HG02852 (cell line): ENCODE data around the gene ENOX1.

ENCODE experiments used
- ATAC-seq: cut with Tn5 transposase; IDR thresholded peaks from one replicate; pipeline ENCODE4 v1.9.1; 2021; ENCODE audit warnings: mild to moderate bottlenecking, moderate library complexity; ENCODE audit not compliant: unreplicated experiment

The ENOX1 gene

DNA sequence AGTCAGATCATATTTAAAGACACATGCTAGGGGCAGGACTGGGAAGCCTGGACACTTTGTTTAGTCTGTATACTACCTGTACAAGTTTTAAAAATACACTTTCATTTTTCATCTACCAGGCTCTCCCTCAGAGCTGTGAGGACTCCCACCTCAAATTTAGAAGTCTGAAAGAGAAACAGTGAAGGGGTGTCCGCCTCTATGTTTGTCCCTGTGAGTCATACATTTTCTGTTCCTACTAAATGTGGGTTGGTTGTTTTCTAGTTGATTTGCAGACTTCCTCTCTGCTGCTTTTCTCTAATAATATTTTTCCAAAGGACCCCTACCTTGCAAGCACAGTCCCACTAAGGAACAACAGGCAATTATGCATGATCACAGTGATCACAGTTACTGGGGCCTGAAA is 110.5 kb downstream of the ENOX1 start:
- peak; percentile 99 for ATAC-seq

DNA sequence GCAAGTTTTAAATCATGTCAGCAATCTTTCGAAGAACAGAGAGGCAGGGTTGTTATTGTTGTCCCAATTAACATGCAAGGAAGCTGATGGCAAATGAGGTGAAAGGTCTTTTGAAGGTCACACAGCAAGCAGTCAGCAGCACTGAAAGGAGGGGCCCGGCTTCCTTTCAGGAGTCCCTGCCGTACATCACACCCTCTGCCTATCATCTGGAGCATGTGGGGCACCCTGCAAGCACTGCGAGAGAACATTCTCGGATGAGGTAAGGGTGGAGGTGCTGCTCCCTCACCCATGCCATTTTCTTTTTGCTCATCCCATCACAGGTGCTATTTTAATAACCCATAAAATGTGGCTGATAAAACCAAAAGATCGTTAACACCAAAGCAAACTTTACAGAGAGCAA is 111.2 kb downstream of the ENOX1 start:
- no peak for ATAC-seq

DNA sequence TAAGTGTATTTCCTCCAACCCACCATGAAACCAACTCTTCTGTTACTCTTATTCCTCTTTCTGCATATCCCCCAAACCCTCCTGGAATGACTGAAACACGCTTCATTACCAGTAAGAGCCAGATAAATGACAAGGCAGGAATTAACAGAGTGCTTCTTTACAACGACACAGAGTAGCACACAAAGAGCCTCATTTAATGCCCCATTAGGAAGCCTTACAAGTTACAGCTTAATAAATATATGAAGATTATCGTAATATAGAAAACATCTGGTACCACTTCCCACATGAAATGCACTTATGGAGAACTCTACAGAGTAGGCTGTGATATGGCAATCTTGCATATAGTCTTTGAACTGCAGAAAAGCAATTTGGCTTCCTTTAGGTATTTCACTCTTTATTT is 116.8 kb downstream of the ENOX1 start:
- ATAC-seq = no peak

DNA sequence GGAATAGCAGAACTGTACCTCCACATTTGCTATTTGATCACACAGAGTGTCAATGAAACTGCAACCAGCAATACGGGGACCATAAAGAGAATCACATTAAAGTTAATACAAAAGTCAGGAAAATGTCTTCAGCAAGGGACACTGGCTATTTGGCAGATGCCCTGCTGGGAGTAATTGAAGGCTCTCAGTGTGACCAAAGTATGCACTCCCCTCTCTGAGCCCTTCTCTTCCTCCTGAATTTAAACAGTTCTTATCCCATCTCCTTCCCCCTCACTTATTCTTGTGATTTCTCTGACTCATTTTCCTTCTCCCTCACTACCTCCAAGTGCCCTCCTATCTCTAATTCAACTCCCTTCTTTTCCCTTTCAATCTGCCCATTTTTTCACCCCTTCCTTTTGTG is 117.7 kb downstream of the ENOX1 start:
- no peak for ATAC-seq

DNA sequence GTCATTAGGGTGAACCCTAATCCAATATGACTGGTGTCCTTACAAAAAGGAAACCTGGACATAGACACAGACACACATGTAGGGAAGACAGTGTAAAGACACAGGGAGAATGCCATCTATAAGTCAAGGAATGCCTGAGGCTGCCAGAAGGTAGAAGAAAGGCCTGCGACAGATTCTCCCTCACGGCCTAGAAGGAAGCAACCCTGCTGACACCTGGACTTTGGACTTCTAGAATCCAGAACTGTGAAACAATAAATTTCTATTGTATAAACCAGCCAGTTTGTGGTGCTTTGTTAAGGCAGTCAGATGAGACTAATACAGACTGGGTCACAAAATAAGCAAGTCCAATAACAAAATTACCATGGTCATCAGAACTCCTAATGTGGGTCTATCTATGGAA is 120.4 kb downstream of the ENOX1 start:
- no peak for ATAC-seq

DNA sequence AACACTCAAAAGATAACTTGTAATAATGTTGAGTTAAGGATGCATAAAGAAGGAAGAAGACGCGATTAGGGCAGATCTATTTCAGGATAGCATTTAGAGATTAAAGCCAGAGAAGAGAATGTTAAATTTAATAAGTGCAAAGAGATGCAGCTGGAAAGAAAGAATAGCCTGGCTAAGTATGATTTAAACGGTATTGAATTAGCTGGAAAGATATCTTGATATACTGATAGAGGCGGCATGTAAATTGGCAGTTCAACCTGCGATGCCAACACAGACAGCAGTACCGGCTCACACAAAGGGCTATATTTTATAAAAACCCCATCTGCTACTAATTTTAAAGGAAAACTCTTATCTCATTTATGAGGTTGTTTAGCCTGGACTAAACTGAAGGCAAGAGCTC is 121.4 kb downstream of the ENOX1 start:
- no peak for ATAC-seq

DNA sequence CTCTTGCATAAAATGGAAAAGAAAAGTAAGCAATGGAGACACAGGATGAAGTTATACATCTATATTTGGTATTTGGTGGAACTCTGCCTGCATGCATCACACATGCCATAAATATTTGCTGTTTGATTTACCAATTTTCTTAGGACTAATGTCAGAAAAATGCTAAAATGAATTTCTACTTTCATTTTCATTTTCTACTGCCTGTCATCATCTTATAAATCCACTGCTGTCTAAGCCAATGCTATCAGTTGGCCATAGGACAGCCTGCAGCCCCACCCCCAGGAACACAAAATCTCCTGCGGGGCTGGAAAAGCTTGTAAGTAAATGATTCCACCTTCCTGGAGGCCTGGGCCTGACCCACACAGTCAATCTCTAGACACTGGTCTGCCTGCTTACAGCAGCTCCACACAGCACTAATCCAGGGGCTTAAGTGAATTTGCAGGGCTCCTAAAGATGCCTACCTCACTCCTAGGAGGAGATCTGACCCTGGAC is 122.0 kb downstream of the ENOX1 start:
- ATAC-seq = no peak

DNA sequence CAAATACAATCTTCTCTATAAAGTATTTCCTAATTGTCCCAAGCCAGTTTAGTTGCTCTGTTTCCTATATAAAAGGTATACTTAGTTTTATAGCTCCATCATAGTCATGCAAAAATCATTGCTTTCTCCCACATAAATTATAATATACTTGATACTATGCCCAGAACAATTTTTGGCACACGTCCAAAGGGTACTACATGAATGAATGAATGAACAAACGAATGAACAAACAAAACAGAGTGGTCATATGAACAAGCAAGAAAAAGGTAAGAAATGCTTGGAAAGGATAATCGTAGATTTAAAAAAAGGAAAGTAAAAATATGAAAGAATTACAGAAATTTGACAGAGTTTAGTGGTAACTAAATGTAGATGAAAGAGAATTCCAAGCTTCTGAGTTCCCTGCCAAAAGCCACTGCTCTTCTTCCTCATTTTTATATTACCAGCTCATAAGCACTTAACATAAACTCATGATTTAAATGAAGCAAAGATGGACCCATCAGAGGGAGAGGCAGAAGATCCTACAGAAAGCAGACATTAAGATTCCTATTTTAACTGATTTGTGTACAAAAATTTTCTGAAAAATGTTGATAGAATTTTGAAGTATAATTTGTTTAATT is 123.2 kb downstream of the ENOX1 start:
- ATAC-seq = no peak

DNA sequence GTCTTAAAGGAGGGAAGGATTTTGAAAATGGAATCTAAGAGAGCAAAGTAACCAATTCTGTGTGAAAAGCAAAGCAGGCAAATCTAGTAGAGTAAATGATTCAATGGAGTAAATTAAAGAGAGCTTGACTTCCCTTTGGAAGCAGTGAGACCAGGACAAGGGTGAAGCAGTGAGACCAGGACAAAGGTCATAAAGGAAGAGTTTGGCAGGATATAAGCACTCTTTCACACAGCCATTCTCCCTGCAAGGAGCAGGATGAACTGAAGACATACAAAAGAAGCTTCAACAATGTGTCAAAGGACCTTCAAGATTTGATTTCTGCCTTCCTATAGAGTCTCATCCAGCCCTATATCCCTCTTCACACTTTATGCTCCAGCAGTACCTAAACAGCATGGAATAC is 123.8 kb downstream of the ENOX1 start:
- ATAC-seq = no peak

DNA sequence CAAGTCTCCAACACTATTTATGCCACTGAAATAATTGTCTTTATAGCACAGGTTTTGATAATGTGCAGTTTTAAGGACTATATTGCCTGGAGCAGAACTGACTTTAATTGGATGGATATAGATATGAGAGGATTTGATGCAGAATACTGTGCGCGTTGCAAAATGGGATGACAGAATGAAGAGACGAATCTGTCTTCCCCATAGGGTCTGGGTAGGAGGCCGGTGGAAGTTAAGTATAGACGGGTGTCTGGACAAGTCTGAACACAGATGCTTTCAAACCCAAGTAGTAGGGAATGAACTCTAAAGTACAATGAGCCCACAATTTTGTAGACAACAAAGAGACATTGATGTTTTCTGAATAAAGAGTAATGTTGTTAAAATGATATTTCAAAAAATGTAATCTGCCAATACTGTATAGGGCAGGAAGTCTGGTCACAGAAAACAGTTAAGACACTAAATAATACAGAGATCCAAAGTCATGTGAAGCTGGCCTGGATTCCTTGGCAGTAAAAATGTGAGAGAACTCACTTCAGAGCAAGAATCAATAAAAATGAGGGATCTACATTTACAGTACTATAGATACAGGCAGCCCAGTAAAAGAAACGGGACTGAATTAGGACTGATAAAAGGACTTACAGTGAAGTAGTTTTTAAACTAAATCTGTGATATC is 125.5 kb downstream of the ENOX1 start:
- no peak for ATAC-seq

DNA sequence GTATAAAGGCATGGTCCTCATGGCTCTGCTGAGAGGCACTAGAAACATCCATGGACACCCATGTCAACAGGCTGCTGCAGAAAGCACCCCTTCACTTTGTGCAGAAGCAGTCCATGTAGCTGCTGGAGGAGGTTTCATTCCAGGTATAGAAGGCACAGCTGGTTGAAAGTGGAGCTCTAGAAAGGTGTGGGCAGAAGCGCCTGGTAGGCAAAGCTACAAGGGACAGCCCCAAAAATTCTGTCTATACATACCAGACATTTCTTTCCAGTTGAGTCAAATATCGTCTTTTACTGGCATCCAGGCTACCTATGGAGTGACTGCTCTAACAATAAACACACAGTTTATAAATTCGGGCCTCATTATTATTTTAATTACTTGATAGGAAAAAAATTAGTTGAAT is 129.3 kb downstream of the ENOX1 start:
- ATAC-seq = no peak

DNA sequence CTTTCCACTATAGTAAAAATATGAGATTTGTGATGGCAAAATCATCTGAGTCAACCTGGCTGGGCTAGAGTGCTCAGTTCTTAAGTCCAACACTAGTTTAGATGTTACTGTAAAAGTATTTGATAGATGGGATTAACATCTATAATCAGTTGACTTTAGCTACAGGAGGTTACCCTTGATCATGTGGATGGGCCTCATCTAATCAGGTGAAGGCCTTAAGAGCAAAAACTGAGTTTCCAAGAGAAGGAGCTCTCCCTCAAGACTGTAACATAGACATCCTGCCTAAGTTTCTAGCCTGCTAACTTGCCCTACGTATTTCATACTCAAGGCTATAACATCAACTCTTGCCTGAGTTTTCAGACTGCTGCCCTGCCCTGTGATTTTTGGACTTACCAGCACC is 132.8 kb downstream of the ENOX1 start:
- no peak for ATAC-seq

DNA sequence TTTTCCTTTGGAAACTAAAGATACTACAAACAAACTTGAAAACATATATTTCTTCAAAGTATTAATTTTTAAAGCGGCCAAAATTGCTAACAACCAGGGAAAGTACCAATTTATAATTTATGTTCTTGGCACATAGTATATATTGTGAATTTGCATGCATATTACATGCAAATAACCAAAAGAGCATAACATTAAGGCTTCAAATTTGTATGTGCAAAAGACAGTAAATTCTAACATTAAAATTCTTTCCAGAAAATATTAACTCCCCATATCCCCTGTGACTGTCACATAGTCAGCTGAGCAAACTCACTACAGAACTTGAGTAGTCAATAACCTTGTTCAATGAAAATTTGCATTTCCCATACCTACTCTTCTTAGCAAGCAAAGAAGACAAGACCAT is 133.4 kb downstream of the ENOX1 start:
- no peak for ATAC-seq

DNA sequence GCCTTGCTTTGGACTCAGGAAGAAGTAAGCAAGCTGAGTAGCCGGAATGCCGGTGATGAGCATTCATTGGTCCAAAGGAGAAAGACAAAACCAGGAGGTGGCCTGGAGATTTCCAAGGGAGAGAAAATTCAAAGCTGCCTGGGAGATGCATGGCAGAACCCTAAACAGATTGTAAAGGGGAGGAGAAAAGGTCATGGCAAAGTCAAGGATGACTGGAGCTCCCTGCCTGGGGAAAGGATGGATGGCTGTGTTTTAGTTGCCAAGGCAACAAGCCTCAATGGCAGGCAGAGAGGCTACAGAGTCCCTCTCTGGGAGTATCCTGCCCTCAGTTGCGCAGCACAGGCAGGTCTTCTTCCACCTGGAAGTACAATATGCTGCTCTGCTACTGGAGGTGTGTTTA is 134.0 kb downstream of the ENOX1 start:
- ATAC-seq = no peak

DNA sequence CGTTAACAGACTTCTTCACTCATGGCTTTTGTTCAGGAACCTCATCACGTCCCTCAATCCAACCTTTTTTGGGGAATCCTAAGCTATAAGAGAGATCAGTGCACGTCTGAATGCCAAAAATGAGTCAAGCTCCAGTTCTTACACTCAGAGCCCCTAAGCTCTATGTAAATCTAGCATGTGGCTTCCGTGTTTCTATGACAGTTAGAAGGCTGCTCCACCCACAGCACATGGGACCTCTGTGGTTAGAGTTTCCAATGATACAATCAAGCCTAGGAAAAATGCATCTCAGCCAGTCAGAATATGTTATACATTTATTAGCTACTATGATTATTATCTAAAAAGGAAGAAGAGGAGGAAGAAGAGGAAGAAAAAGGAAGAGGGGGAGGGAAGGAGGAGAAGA is 135.9 kb downstream of the ENOX1 start:
- no peak for ATAC-seq

DNA sequence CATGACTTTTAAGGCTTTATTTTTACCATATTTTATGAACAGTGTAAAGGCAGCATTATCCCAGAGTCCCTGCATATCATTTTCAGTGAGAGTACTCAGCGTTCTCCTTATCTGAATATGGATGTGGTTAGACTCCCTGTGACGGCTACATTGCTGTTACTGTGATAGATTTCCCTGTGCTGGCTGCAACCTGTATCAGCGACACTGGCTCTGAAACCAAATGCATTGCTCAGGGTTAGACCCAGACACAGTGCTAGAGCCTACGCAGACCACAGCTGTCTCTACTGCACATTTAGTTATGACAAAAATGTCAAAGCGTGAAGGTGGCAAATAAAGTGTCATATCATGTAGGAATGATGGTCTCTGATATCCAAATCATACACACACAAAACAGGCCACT is 138.0 kb downstream of the ENOX1 start:
- ATAC-seq = no peak

DNA sequence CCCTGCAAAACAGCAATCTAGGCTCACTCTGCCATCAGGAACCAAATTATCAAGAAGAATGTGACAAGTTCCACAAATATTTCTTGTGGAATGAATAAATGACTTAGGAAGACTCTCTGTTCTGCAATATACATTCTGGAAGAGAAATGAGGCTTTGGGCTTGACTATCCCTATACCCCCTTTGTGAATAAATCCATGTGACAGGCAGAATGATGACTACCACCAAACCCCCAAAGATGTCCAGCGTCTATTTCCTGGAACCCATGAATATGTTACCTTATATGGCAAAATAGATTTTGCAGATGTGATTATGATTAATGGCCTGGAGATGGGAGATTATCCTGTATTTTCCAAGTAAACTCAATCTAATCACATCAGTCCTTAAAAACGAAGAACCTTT is 139.3 kb downstream of the ENOX1 start:
- ATAC-seq = no peak

DNA sequence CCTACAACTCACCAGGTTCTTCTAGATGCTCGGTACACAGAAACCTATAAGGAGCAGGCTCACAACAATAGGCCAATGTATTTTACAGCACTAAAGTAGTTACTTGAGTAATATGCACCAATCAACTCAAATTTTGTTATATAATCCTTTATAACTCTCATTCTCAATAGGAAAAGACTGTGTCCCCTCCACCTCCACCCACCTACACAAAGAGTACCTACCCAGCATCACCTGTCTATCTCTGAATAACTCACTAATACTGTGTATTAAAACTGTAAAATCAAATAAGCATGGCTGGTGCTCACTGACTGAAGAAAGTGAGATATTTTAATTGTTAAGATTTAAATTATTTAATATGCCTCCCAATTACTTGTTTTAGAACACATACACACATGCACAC is 146.3 kb downstream of the ENOX1 start:
- no peak for ATAC-seq

DNA sequence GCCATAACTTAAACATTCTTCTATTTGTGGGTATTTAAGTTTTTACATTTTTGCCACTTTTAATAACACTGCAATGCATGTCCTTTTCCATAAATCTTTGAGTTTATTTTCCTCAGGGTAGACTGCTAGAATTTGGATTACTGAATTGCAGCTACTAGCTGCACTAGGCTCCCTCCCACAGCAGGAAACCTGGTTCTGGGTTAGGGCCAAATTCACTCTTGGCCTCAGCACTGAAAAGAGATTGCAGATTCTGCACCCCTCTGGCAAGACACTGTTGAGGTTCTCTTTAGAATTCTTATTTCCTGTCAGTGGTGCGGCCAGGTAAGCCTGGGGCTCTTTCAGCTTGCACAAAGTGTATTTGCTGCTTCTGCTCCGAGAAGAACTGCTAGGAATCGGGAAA is 155.7 kb downstream of the ENOX1 start:
- no peak for ATAC-seq

DNA sequence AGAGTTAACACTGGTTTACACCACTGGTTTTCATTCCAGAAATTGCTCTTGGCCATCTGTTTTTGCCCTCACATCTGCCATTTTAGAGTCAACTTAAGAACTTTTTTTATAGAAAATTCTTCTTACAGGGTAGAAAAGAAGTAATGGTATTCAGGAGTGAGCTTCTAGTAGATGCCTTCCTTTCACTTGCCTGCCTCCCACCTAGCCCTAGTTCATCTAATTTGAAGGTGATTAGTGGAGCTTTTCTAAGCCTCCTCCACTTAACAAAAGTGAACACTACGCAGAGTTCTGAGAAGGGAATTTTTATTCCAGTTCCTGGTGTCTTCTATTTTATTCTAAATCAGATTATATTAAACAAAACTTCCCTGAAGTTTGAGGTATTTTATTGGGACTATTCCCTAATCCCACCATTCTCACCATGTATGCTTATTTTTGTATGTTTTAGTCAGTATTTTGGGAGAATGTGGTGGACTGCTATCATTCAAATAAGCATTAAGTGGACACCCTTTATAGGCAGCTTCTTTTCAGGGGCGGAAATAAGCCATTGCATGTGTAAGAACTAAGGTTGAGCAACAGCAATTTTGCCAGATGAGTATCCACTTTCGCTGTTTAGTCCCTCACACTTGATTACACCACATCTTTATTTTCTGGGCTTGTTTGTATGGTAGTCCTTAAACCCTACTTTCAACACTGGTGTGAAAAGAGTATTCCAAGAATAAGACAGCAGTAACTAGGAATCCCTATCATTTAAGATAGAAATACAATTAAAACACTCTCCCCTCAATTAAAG is 156.9 kb downstream of the ENOX1 start:
- no peak for ATAC-seq

DNA sequence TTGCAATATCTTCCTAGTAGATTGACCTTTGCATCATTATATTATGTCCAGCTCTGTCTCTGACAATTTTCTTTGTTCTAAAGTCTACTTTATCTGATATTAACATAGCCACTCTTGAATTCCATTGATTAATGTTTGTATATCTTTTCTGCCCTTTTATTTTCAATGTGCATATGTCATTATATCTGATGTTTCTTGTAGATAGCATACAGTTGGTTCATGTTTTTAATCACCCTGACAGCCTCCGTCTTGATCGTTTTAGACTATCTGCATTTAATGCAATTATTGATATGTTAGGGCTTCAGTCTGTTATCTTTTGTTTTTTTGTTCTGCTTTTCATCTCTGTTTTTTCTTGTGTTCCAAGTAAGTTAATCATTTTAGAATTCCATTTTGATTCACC is 159.8 kb downstream of the ENOX1 start:
- no peak for ATAC-seq

DNA sequence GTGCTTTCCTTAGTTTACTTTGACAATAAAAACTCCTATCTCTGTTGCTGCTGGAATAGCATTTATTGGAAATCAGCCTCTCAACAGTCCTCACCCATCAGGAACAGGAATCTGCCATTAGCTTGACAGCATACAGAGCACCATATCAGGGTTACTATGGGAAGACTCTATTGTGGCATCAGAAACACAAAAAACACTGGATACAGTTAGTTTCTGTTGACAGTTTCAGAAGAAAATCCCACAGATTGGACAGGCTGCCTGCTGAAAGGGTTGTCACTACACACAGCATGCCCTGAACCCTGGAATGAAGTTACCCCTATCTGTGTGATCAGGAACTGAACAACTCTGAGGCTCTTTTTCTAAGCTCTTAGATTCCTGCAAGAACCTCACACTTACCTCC is 172.7 kb downstream of the ENOX1 start:
- no peak for ATAC-seq
